Activated naive CD4-positive, alpha-beta T cell treated with anti-CD3 and anti-CD28 coated beads, Interleukin-2, amount 50 U/mL, for 72 hours (primary cell): Measurements from ENCODE around the gene MYO16. TPM values are rescaled to one million over a fixed set of nuclear protein-coding genes. Genes with fewer than 3 reads are reported as not detected.

Experiments used
- ATAC-seq, 2 donors: fragments of 150-1000 bp; cut with Tn5 transposase; 2 replicates each; pipeline ENCODE4 v1.10.0; 2021; ENCODE audit warnings: mild to moderate bottlenecking in 2 of 2, moderate library complexity in 2 of 2
- DNase-seq, 2 donors: peaks; one replicate each; pipeline ENCODE4 v3.0.0; 2021 to 2022; ENCODE audit warnings: low spot score in 2 of 2
- H3K27ac Mint-ChIP-seq, 2 donors: one replicate each; pipeline ENCODE4 v1.8.0; 2022; ENCODE audit warnings: mild to moderate bottlenecking in 2 of 2, mixed read lengths in 2 of 2
- H3K36me3 Mint-ChIP-seq, 2 donors: one replicate each; pipeline ENCODE4 v1.8.0; 2022; ENCODE audit warnings: mixed read lengths in 2 of 2
- H3K9me3 Mint-ChIP-seq, 2 donors: one replicate each; pipeline ENCODE4 v1.8.0; 2022; ENCODE audit warnings: mixed read lengths in 2 of 2
- total RNA-seq, 2 donors: library from RNA; stranded (reverse); gene quantifications; one replicate each; pipeline ENCODE4 v1.2.3, GENCODE V29; 2022

MYO16 gene
- total RNA-seq, 2 donors from 2014 or later: not detected

DNA sequence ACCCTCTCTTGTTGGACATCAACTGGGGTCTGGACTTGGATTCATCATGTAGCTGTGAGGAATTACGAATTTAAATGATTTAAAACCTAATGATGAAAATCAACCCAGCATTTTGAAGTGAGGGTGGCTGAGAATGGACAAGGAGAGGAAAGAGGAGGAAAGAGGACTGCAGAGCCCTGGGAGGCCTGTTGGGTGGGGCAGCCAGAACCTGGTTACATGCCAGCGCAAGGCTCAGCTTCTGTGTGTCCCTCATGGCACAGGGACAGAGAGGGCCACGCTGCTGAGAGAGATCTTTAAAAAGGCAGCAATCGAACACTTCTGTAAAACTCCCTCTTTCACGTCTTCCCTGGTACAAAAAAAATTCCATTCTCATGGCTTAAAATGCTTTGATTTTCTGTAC lies 292.7 kb downstream of the MYO16 start:
- no peaks in the 10 kb centered on the region for H3K36me3 Mint-ChIP-seq
- DNase-seq: no peak
- H3K27ac Mint-ChIP-seq: no peak overlapping the region
- H3K9me3 Mint-ChIP-seq: no peaks in the 10 kb centered on the region
- no peak for ATAC-seq

DNA sequence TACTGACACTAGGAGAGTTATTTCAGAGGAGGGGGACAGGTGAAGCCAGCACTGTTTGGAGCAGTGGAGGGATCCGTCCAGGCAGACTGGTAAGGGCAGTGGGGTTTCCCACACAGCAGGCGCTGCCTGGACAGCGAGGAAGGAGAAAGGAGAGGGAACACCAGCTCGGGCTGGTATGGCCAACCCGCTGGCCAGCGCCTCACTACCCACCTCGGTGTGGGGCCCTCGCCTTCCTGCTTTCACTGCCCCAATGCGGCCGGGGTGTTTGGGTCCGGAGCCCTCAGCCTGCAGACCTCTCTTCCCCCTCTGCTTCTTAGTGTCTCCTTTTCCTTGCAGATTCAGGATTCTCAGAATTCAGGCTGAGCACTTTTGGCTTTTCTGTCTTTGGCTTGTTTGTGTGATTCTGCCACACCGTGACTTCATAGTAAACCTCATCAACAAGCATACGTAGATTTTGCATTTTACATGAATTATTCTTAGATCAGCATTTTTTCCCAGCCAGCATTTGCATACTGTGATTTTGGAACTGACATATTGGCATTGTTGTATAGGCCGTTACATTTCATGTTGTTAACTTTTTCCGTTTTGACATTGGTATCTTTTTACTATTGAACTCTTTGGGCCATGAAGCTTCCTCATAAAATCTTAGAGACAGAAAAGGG lies 294.1 kb downstream of the MYO16 start:
- DNase-seq: no peak
- no peaks in the 10 kb centered on the region for H3K36me3 Mint-ChIP-seq
- no peak overlapping the region for H3K27ac Mint-ChIP-seq
- H3K9me3 Mint-ChIP-seq: no peaks in the 10 kb centered on the region
- no peak for ATAC-seq

DNA sequence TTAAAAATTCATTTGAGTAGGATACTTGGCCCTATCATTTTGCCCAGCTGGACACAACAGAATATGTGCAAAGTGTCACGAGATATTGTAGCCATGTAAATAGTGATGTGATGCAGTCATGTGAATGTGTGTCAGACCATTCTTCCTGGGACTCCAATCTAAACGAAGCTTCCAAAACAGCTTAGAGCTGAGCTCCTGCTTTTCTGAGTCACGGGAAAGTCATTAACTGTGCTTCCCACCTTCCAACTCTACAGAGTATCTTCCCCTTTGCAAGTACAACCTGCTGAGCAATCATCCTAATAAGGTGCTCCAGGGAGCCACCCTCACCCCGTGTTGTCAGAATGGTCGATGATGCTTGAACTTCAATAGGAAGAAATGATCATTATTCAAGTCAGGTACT lies 294.7 kb downstream of the MYO16 start:
- H3K36me3 Mint-ChIP-seq: no peaks in the 10 kb centered on the region
- no peak for DNase-seq
- H3K27ac Mint-ChIP-seq: no peak overlapping the region
- no peaks in the 10 kb centered on the region for H3K9me3 Mint-ChIP-seq
- ATAC-seq: no peak

DNA sequence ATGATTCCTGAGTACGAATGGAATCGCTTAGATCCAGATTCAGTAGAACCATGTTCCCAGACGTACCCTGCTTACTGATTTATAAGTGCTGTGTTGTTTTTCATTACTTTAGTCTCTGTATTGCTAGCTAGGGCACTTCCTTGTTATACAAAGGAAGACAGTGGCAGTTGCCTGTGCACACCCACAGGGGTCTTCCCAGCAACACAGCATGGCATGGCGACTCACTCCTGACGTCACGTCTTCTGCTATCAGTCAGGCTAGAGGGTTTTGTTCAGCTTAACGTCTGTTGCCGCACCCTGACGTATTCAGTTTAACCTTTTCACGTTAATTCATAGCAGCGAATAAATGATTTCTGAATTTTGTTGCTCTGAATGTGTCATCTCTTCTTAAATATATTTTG lies 295.1 kb downstream of the MYO16 start:
- Mint-ChIP-seq H3K36me3 (no peaks in the 10 kb centered on the region), H3K27ac (no peak overlapping the region), H3K9me3 (no peaks in the 10 kb centered on the region)
- DNase-seq (no peak), ATAC-seq (no peak)

DNA sequence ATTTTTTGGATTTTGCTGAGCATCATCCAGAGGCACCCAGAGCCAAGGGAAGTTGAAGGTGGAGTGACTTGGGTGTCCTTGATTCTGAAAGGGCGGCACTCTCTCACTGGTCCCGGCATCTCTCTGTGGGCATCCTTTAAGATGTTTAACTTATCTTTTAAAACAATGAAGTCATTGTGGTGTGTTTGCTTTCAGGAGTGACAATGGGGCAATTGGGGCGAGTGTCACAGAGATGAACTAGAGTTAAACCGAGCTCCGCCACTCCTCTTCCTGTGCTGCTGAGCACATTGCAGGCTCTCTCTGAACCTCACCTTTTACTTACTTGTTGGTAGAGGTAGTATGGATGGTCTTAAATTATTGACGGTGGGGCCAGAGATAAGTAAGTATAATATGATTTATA lies 295.7 kb downstream of the MYO16 start:
- no peaks in the 10 kb centered on the region for H3K9me3 Mint-ChIP-seq
- H3K36me3 Mint-ChIP-seq: no peaks in the 10 kb centered on the region
- DNase-seq (no peak), ATAC-seq (no peak)
- no peak overlapping the region for H3K27ac Mint-ChIP-seq

DNA sequence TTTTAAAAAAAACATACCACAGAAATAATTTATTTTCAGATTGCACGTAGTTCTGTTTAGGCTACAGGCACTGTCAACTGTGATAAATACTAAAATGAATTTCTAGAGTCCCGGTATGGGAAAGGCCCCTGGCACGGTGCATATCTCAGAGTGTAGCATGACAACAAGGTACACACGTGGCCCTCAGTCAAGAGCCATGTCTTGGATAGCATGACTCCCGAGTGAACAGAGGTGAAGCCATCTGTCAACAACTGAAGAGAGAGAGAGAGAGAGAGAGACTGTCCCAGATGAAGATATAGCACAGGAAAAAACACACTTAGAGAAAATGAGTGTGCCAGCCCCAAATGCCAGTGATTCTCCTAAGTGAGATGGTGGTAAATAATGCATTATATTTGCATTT lies 297.5 kb downstream of the MYO16 start:
- Mint-ChIP-seq H3K36me3 (no peaks in the 10 kb centered on the region), H3K27ac (no peak overlapping the region), H3K9me3 (no peaks in the 10 kb centered on the region)
- ATAC-seq: no peak
- DNase-seq: no peak

DNA sequence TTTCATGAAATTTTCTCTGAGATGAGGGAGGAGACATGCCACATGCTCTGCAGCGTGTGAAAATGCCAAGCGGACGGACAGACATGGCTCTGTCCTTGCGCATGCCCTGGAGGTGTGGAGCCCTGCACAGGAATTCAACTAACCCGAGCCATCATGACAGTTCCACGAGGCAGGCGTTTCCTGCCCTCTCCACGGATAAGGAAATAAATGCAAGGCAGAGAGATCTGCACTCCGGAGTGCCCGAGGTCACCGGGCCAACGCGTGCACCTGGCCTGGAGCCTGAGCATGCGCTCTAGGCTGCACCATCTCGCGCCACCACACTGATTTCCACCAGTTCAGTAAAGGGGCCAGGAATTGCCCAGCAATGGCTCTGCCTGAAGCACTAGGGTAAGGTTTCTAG lies 298.2 kb downstream of the MYO16 start:
- no peak for ATAC-seq
- no peak for DNase-seq
- no peak overlapping the region for H3K27ac Mint-ChIP-seq
- H3K36me3 Mint-ChIP-seq: no peaks in the 10 kb centered on the region
- H3K9me3 Mint-ChIP-seq: no peaks in the 10 kb centered on the region

DNA sequence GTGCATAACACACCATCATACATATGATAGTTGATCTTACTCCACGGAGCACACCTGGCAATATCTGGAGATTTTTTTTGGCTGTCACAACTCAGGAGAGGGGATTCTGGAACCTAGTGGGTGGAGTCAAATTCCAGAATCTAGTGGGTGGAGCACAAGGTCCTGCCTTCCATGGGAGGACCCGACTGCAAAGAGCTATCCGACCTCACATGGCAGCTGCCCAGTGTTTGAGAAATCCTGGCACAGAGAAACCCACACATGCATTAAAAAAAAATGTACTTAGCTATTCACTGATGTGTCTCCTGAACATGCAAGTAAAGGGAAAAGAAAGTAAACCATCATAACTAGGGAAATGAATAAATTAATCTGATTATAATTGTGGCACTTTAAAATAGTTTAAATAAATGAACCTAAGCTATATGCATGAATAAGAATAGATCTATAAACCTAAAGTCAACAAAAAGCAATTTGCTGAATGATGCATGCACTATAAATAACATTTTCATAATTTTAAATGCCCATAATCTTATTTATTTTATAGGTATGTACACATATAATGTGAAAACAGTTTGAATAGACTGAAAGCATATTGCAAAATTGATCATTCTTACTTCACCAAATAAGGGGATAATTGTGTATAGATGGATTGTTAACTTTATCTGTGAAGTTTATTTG lies 300.3 kb downstream of the MYO16 start:
- peaks cover 0 to 4% of the 10 kb centered on the region in 2 donors for H3K9me3 Mint-ChIP-seq
- no peak overlapping the region for H3K27ac Mint-ChIP-seq
- ATAC-seq: no peak
- H3K36me3 Mint-ChIP-seq: no peaks in the 10 kb centered on the region
- no peak for DNase-seq

DNA sequence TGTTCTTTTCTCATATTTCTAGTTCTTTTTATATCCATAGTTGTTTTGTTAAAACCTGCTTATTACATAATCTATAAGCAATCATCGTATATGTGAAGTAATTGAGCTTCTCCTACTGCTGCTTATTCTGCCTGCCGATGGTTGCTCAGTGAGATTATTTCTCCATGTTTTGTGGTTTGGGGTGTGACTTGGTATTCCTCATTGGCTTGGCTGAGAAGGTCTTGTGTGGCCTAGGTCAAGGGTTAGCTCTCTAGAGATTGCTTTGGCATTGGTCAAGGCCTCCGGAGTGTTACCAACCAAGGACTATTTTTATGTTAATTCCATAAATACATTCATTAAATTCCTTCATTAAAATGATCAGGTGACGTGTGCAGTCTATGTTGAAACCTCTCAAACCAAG lies 302.8 kb downstream of the MYO16 start:
- no peaks in the 10 kb centered on the region for H3K36me3 Mint-ChIP-seq
- no peak for DNase-seq
- H3K9me3 Mint-ChIP-seq: peaks cover 0 to 8% of the 10 kb centered on the region in 2 donors
- no peak overlapping the region for H3K27ac Mint-ChIP-seq
- no peak for ATAC-seq

DNA sequence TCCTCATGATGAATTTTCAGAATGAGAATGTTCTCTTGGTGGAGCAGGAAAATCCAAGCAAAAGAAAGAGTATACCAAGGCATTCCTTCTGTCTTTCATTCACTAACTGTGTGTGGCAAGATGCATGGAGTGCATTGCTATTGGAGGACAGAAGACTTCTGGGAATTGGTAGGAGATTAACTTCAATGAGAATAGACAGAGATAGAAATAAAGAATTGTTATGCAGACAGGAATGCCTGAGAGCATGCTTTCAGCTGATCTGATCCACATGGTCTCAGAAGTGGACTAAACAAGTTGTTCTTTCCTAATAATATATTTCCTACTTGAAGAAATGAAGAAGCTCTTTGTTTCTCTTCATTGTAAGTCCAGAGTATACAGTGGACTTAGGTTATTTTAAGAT lies 303.6 kb downstream of the MYO16 start:
- DNase-seq: no peak
- no peak overlapping the region for H3K27ac Mint-ChIP-seq
- peaks cover 0 to 6% of the 10 kb centered on the region in 2 donors for H3K36me3 Mint-ChIP-seq
- ATAC-seq: no peak
- H3K9me3 Mint-ChIP-seq: peaks cover 0 to 12% of the 10 kb centered on the region in 2 donors

DNA sequence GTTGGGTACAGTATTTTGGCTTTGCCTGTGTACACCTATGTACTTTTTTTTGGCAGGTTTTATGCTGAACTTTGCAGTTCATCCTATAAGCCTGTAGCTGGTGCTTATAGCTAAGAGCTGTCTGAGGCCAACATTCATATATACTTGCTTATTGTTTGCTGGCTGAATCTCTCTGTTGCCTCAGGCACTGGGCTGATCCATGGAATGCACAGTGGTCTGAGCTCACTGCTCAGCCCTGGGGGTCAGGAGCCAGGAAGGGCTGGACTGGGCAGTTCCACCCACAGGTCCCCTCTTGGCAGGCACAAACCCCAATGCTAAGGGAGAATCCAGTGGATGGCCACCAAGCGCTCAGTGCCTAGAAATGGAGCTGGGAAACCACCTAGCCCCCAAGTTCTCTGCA lies 308.7 kb downstream of the MYO16 start:
- ATAC-seq (no peak), DNase-seq (no peak)
- H3K27ac Mint-ChIP-seq: no peak overlapping the region
- peaks cover 0 to 12% of the 10 kb centered on the region in 2 donors for H3K9me3 Mint-ChIP-seq
- H3K36me3 Mint-ChIP-seq: peaks cover 0 to 9% of the 10 kb centered on the region in 2 donors

DNA sequence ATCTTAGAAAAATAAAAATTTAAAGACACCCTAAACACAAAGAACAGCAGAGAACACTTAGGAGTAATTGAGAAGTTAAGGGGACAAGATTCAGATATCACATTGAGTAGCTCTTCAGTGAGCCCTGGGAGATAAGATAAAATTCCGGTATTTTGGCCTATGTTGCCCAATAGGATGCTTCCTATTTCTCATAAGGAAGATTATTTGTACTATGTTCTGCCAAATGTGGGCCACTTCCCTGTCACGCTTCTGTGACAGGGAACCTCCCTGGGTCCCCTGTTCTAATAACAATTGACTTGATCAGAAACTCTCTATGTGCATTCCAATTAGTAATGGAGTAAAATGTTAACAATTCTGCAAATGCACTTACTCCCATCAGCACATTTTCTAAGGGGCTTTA lies 310.7 kb downstream of the MYO16 start:
- no peak for ATAC-seq
- DNase-seq: no peak
- Mint-ChIP-seq H3K9me3 (peaks cover 0 to 4% of the 10 kb centered on the region in 2 donors), H3K36me3 (peaks cover 0 to 9% of the 10 kb centered on the region in 2 donors), H3K27ac (no peak overlapping the region)

DNA sequence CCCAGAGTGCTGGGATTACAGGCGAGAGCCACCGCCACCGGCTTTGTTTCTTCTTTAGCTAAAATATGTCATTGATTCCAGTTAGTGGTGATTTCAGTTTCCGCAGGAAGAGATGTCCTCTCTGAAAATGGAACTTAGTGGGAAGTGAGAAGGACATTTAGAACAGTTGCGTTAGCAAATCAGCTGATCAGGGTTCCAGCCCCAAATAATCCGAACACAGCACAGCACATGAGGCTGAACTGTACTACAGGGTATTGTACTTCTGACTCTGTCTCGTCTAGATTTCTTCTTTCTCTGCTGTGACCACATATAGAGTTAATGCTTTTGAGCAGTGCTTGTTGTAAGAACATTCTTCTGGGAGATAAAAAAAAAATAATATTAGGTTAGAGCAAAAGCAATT lies 314.4 kb downstream of the MYO16 start:
- ATAC-seq: no peak
- H3K9me3 Mint-ChIP-seq: no peaks in the 10 kb centered on the region
- H3K27ac Mint-ChIP-seq: no peak overlapping the region
- no peak for DNase-seq
- no peaks in the 10 kb centered on the region for H3K36me3 Mint-ChIP-seq

DNA sequence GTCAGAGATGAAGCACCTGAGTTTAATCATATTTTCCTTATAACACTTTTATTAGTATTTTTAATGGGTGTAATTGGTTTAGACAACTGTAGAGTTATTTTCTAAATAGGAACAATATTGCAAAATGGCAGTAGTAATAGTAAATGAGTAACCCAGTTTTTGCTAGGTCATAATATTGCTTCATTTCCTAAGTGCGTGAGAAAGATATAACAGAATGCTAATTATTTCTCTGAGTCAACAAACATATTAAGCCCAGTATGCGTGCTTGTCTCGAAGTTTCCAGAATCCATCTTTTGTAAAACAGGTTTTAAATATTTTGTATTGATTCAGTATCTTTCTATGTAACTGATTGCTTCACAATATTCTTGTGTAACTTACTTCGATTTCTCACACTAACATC lies 315.3 kb downstream of the MYO16 start:
- no peaks in the 10 kb centered on the region for H3K36me3 Mint-ChIP-seq
- H3K9me3 Mint-ChIP-seq: no peaks in the 10 kb centered on the region
- no peak overlapping the region for H3K27ac Mint-ChIP-seq
- ATAC-seq (no peak), DNase-seq (no peak)

DNA sequence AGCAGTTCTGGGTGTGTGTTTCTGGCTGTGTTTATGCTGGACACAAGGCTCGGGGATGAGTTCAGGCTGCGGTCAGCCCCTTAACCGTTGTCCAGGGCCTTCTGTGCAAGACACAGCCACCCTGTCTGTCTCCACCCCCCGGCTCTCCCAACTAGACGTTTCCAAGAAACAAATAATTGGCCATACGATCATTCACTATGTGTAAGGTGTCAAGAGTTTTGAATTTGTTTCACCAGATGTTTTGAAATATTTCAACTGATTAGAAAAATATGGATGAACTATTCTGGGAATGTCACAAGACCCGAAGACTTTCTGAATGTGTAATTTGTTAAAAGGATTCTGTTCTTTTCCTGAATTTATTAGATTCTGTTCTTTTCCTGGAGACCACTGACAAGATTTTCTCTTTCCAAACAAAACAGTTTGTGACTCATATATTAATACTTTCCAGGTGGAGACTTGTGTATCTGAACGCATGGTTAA lies 318.2 kb downstream of the MYO16 start:
- Mint-ChIP-seq H3K36me3 (no peaks in the 10 kb centered on the region), H3K27ac (no peak overlapping the region), H3K9me3 (no peaks in the 10 kb centered on the region)
- no peak for ATAC-seq
- no peak for DNase-seq

DNA sequence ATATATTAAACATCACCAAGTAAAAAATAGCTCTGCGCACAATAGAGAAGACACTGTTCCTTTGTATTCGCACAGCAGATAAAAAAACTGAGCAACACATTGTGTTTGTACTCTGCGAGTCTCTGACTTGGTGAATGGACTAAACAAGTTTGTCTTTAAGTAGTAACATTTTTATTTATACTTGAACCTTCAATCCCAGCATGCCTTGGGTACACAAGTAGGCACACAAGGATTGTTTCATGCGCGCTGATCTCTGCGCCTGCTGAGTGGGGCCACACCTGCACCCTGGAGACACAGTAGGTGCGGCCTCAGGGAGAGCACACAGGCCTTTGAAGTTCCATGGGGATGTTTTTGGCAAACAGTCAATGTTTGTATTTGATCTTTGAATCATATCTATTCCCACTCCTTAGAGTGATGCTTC lies 318.9 kb downstream of the MYO16 start:
- no peak for DNase-seq
- Mint-ChIP-seq H3K36me3 (no peaks in the 10 kb centered on the region), H3K27ac (no peak overlapping the region), H3K9me3 (no peaks in the 10 kb centered on the region)
- no peak for ATAC-seq

DNA sequence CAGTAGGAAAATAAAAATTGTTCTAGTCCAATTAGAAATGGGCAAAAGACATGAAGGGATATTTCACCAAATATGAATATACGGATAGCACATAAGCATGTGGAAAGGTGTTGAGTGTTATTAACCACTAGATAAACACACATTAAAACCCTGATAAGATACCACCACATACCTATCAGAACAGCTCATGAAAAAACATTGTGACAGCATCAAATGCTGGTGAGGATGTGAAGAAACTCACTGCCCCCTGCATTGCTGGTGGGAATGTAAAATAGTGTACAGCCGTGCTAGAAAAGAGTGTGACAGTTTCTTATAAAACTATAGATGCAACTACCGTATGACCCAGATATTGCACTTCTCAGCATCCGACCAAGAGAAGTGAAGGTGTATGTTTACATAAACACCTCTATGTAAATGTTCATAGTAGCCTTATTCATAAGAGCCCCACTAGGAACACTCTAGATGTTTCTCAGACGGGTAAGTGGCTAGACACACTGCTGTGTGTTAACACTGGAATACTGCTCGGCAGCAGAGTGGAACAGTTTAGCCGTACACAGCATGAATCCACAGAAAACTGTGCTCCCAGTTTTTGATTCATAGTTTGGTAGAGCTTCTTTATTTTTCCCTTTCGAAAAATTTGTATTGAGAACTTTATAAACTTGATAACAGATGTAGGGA lies 321.1 kb downstream of the MYO16 start:
- ATAC-seq (no peak), DNase-seq (no peak)
- no peak overlapping the region for H3K27ac Mint-ChIP-seq
- no peaks in the 10 kb centered on the region for H3K9me3 Mint-ChIP-seq
- H3K36me3 Mint-ChIP-seq: no peaks in the 10 kb centered on the region

DNA sequence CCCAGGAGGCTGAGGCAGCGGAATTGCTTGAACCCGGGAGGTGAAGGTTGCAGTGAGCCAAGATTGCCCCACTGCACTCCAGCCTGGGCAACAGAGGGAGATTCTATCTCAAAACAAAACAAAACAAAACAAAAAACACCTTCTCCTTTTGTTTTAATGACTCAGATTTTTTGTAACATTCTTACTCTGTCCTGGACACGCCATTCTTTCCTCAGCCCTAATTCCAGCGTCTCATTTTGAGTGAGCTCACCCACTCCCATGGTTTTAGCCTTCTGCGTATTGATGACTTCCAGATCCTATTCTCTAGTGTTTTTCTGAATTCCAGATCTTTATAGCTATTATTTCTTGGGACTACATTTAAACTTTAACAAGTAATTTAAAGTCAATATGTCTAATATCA lies 326.3 kb downstream of the MYO16 start:
- no peak overlapping the region for H3K27ac Mint-ChIP-seq
- DNase-seq (no peak), ATAC-seq (no peak)
- H3K36me3 Mint-ChIP-seq: no peaks in the 10 kb centered on the region
- no peaks in the 10 kb centered on the region for H3K9me3 Mint-ChIP-seq
